GM13977 (cell line): ENCODE data around the gene ISYNA1.
A peak's percentile ranks its signal among the peaks of the same experiment; 100 is the strongest.

Experiments
- DNase-seq: peaks from one replicate; pipeline ENCODE4 v3.0.0; 2012; ENCODE audit warnings: low spot score
- CTCF ChIP-seq: IDR thresholded peaks from 2 replicates; pipeline ENCODE4 v1.5.1; 2012; ENCODE audit warnings: mild to moderate bottlenecking, control low read depth; ENCODE audit not compliant: insufficient read depth; ENCODE audit errors: extremely low read depth, missing control alignments
- in situ Hi-C: fragments of 300-500 bp; cut with MboI; formaldehyde crosslinking; loops from one replicate; pipeline ENCODE4 v1.12.0; 2022; ENCODE audit warnings: low sequenced_read_pairs, low pct_unique_long_range_greater_than_20kb, mixed read lengths, inconsistent platforms; ENCODE audit not compliant: unreplicated experiment

Gene ISYNA1

GRCh38 chr19:18450931-18451836, 13.3 kb upstream of the ISYNA1 start:
- peak; percentile 99 for TF ChIP-seq CTCF
- in situ Hi-C loops, result no loop called here
- peak; percentile 91 for DNase-seq

GRCh38 chr19:18450021-18450930, 12.3 kb upstream of the ISYNA1 start:
- TF ChIP-seq CTCF, result no peak
- in situ Hi-C loops, result no loop called here
- DNase-seq, result no peak

GRCh38 chr19:18449552-18449951, 11.6 kb upstream of the ISYNA1 start:
- no peak for DNase-seq
- in situ Hi-C loops, result no loop called here
- TF ChIP-seq CTCF, result no peak

- TF ChIP-seq CTCF, result no peak
- in situ Hi-C loops, result no loop called here
- DNase-seq, result no peak
Observed at GRCh38 chr19:18446811-18447359, 9.0 kb upstream of the ISYNA1 start.

GRCh38 chr19:18446145-18446810, 8.3 kb upstream of the ISYNA1 start:
- no peak for DNase-seq
- in situ Hi-C loops, result no loop called here
- TF ChIP-seq CTCF, result no peak
